ENCODE measurements around the gene GLP2R.

DNA sequence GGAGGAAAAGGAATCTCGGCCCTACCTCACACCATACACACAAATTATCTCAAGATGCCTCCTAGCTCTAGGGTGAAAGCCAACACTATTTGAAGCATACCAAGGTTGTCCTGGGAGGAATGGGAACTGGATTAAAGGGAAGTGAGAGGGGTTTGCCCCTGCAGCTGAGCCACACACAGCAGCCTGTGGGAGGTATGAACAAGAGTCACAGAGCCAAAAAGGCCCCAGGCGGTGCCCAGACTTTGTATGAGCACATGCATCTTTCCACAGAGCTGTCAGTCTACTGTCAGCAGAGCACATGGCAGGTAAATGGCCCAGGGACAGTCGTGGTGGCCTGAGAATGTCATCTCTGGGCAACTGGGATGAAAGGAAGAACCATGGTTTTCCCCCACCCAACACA, 110.4 kb downstream of the GLP2R start:
- no peak for TF ChIP-seq FOXJ3 (CRISPR knock-in tag; IDR thresholded peaks at IDR 0.05)
- TF ChIP-seq, protein P1, sequence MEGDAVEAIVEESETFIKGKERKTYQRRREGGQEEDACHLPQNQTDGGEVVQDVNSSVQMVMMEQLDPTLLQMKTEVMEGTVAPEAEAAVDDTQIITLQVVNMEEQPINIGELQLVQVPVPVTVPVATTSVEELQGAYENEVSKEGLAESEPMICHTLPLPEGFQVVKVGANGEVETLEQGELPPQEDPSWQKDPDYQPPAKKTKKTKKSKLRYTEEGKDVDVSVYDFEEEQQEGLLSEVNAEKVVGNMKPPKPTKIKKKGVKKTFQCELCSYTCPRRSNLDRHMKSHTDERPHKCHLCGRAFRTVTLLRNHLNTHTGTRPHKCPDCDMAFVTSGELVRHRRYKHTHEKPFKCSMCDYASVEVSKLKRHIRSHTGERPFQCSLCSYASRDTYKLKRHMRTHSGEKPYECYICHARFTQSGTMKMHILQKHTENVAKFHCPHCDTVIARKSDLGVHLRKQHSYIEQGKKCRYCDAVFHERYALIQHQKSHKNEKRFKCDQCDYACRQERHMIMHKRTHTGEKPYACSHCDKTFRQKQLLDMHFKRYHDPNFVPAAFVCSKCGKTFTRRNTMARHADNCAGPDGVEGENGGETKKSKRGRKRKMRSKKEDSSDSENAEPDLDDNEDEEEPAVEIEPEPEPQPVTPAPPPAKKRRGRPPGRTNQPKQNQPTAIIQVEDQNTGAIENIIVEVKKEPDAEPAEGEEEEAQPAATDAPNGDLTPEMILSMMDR (IDR thresholded peaks at IDR 0.05), result no peak
- no peak for TF ChIP-seq JUND (IDR thresholded peaks at IDR 0.05)
